HepG2 (cell line): ENCODE data around the gene TAF6L. TPM values are rescaled to one million over a fixed set of nuclear protein-coding genes. Genes with fewer than 3 reads are reported as not detected.

Experiments
- CEBPG ChIP-seq: IDR thresholded peaks from 2 replicates; pipeline ENCODE4 v1.6.1; 2016
- CHCHD3 ChIP-seq: sonication (generic); formaldehyde crosslinking; IDR thresholded peaks from 2 replicates; pipeline ENCODE4 v1.8.0; 2022; ENCODE audit warnings: mild to moderate bottlenecking, missing genetic modification reagents, moderate library complexity
- NR2C2 ChIP-seq: sonication (generic); formaldehyde crosslinking; IDR thresholded peaks from 2 replicates; pipeline ENCODE4 v1.4.0; 2020; ENCODE audit warnings: missing genetic modification reagents, mild to moderate bottlenecking, moderate library complexity, borderline replicate concordance
- ZNF18 ChIP-seq: sonication (generic); formaldehyde crosslinking; IDR thresholded peaks from 2 replicates; pipeline ENCODE4 v1.8.0; 2022; ENCODE audit warnings: mild to moderate bottlenecking, missing genetic modification reagents; ENCODE audit not compliant: insufficient replicate concordance
- ZNF253 ChIP-seq: sonication (generic); formaldehyde crosslinking; IDR thresholded peaks from 2 replicates; pipeline ENCODE4 v1.8.0; 2022; ENCODE audit warnings: mild to moderate bottlenecking, missing genetic modification reagents, borderline replicate concordance
- ZNF275 ChIP-seq: sonication (generic); formaldehyde crosslinking; IDR thresholded peaks from 2 replicates; pipeline ENCODE4 v1.8.0; 2022; ENCODE audit warnings: missing genetic modification reagents, mild to moderate bottlenecking, inconsistent platforms, borderline replicate concordance
- ZNF367 ChIP-seq: sonication (generic); formaldehyde crosslinking; IDR thresholded peaks from 2 replicates; pipeline ENCODE4 v1.4.0; 2020; ENCODE audit warnings: missing genetic modification reagents, borderline replicate concordance
- ZNF572 ChIP-seq: sonication (generic); formaldehyde crosslinking; IDR thresholded peaks from 2 replicates; pipeline ENCODE4 v1.5.1; 2020; ENCODE audit warnings: mild to moderate bottlenecking, missing genetic modification reagents
- ZSCAN12 ChIP-seq: sonication (generic); formaldehyde crosslinking; IDR thresholded peaks from 2 replicates; pipeline ENCODE4 v1.9.0; 2021; ENCODE audit warnings: mild to moderate bottlenecking, missing genetic modification reagents
- polyA plus RNA-seq, 8 experiments: library from polyadenylated mRNA; depleted of rRNA in 3 of 8; stranded (reverse) in 7 of 8; unstranded in 1 of 8; fragments of >200 nt; fragmentation: Illumina TruSeq in 4 of 8; extraction: Trizol in 4 of 8; gene quantifications; 2 replicates each; pipeline versions ENCODE4 v1.2.1 to v1.2.3, GENCODE V29; 2011 to 2016; ENCODE audit warnings: low read depth in 4 of 8, missing spikeins in 1 of 8, mixed read lengths in 1 of 8; ENCODE audit not compliant: insufficient read depth in 1 of 8
- total RNA-seq, 5 experiments: library from RNA; depleted of rRNA; stranded (reverse); fragments of >200 nt; fragmentation: Illumina TruSeq; extraction: Trizol; gene quantifications; 2 replicates each; pipeline ENCODE4 v1.2.3, GENCODE V29; 2016; ENCODE audit warnings: low read depth in 1 of 5
- TF ChIP-seq, protein P1 (sequence below): sonication (generic); formaldehyde crosslinking; IDR thresholded peaks from 2 replicates; pipeline ENCODE4 v1.5.1; 2020; ENCODE audit warnings: mild to moderate bottlenecking, missing genetic modification reagents, borderline replicate concordance
- TF ChIP-seq, protein P2 (sequence below): sonication (generic); formaldehyde crosslinking; IDR thresholded peaks from 2 replicates; pipeline ENCODE4 v1.5.0; 2020; ENCODE audit warnings: missing genetic modification reagents, mild to moderate bottlenecking, borderline replicate concordance
- TF ChIP-seq, protein P3 (sequence below): IDR thresholded peaks from 2 replicates; pipeline ENCODE4 v1.6.1; 2016; ENCODE audit warnings: control low read depth
- TF ChIP-seq, protein P4 (sequence below): sonication (generic); formaldehyde crosslinking; conservative IDR thresholded peaks from 2 replicates; pipeline ENCODE4 v1.8.0; 2022; ENCODE audit warnings: low read depth, missing genetic modification reagents

The TAF6L gene
- total and polyA plus RNA-seq, 2 of the 13 experiments (the other 11 are each of a cell fraction or from before 2014, with no cell fraction given) = 12.6 to 19.4 TPM

DNA sequence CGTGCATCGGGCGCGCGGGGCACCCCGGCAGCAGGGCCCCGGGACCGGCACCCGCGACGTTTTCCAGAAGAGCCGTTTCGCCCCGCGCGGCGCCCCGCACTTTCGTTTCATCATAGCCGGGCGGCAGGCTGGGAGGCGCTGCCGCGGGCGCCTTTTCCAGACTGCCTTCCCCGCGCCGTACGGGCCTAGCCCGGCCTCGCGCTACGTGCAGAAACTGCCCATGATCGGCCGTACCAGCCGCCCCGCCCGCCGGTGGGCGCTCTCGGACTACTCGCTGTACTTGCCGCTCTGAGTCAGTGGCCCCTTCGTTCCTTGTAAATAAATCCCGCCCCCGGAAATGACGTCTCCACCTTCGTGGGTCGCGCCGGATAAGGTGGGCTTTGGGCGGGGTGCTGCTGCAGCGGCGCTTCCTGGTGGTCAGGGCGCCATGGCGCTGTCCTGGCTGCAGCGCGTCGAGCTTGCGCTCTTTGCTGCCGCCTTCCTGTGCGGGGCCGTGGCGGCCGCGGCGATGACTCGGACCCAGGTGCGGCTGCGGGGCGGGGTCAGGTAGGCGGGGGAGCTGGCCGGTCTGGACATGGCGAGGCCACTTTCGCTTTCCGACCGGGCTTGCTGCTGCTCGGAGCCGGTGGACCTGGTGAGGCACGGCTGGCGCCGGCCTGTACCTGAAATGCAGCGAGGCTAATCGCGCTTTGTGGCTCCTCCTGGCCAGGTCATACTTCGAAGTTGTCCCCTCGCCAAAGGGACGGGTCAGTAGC, 16.0 kb downstream of the TAF6L start, which contains the start of gene TMEM179B (continued):
- TF ChIP-seq, protein P1, sequence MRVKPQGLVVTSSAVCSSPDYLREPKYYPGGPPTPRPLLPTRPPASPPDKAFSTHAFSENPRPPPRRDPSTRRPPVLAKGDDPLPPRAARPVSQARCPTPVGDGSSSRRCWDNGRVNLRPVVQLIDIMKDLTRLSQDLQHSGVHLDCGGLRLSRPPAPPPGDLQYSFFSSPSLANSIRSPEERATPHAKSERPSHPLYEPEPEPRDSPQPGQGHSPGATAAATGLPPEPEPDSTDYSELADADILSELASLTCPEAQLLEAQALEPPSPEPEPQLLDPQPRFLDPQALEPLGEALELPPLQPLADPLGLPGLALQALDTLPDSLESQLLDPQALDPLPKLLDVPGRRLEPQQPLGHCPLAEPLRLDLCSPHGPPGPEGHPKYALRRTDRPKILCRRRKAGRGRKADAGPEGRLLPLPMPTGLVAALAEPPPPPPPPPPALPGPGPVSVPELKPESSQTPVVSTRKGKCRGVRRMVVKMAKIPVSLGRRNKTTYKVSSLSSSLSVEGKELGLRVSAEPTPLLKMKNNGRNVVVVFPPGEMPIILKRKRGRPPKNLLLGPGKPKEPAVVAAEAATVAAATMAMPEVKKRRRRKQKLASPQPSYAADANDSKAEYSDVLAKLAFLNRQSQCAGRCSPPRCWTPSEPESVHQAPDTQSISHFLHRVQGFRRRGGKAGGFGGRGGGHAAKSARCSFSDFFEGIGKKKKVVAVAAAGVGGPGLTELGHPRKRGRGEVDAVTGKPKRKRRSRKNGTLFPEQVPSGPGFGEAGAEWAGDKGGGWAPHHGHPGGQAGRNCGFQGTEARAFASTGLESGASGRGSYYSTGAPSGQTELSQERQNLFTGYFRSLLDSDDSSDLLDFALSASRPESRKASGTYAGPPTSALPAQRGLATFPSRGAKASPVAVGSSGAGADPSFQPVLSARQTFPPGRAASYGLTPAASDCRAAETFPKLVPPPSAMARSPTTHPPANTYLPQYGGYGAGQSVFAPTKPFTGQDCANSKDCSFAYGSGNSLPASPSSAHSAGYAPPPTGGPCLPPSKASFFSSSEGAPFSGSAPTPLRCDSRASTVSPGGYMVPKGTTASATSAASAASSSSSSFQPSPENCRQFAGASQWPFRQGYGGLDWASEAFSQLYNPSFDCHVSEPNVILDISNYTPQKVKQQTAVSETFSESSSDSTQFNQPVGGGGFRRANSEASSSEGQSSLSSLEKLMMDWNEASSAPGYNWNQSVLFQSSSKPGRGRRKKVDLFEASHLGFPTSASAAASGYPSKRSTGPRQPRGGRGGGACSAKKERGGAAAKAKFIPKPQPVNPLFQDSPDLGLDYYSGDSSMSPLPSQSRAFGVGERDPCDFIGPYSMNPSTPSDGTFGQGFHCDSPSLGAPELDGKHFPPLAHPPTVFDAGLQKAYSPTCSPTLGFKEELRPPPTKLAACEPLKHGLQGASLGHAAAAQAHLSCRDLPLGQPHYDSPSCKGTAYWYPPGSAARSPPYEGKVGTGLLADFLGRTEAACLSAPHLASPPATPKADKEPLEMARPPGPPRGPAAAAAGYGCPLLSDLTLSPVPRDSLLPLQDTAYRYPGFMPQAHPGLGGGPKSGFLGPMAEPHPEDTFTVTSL = no peak
- TF ChIP-seq NR2C2 (CRISPR knock-in tag) = peak; percentile 91
- TF ChIP-seq ZSCAN12 = 0 out of 2 replicates have a peak, but pooled peaks have one; percentile 39
- TF ChIP-seq CEBPG (CRISPR knock-in tag) = peak; percentile 25; the same call in 1 of the 2 replicates
- TF ChIP-seq, protein P2, sequence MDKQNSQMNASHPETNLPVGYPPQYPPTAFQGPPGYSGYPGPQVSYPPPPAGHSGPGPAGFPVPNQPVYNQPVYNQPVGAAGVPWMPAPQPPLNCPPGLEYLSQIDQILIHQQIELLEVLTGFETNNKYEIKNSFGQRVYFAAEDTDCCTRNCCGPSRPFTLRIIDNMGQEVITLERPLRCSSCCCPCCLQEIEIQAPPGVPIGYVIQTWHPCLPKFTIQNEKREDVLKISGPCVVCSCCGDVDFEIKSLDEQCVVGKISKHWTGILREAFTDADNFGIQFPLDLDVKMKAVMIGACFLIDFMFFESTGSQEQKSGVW = no peak
- TF ChIP-seq, protein P3, sequence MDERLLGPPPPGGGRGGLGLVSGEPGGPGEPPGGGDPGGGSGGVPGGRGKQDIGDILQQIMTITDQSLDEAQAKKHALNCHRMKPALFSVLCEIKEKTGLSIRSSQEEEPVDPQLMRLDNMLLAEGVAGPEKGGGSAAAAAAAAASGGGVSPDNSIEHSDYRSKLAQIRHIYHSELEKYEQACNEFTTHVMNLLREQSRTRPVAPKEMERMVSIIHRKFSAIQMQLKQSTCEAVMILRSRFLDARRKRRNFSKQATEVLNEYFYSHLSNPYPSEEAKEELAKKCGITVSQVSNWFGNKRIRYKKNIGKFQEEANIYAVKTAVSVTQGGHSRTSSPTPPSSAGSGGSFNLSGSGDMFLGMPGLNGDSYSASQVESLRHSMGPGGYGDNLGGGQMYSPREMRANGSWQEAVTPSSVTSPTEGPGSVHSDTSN = no peak
- TF ChIP-seq, protein P4, sequence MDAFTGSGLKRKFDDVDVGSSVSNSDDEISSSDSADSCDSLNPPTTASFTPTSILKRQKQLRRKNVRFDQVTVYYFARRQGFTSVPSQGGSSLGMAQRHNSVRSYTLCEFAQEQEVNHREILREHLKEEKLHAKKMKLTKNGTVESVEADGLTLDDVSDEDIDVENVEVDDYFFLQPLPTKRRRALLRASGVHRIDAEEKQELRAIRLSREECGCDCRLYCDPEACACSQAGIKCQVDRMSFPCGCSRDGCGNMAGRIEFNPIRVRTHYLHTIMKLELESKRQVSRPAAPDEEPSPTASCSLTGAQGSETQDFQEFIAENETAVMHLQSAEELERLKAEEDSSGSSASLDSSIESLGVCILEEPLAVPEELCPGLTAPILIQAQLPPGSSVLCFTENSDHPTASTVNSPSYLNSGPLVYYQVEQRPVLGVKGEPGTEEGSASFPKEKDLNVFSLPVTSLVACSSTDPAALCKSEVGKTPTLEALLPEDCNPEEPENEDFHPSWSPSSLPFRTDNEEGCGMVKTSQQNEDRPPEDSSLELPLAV (CRISPR knock-in tag) = no peak
- 0 out of 2 replicates have a peak, but pooled peaks have one; percentile 43 for TF ChIP-seq CHCHD3 (CRISPR knock-in tag)
- peak; percentile 82; the same call in 1 of the 2 replicates for TF ChIP-seq ZNF367
- TF ChIP-seq ZNF18 (CRISPR knock-in tag) = no peak
- TF ChIP-seq ZNF572 (CRISPR knock-in tag) = no peak; the same call in 1 of the 2 replicates
- peak; percentile 89; the same call in 1 of the 2 replicates for TF ChIP-seq ZNF275
- no peak for TF ChIP-seq ZNF253 (CRISPR knock-in tag)
